NAMALWA (cell line): ENCODE data around the gene HIVEP1.

ENCODE experiments used
- DNase-seq: peaks from one replicate; pipeline ENCODE4 v3.0.0-alpha.2; 2015; ENCODE audit warnings: low spot score

Gene HIVEP1

GRCh38 chr6:12020187-12020791 is 8.2 kb downstream of the HIVEP1 start:
- no peak for DNase-seq

- no peak for DNase-seq
These were observed 10.4 kb downstream of the HIVEP1 start for GRCh38 chr6:12022481-12022880.

GRCh38 chr6:12022953-12023388 is 10.9 kb downstream of the HIVEP1 start:
- DNase-seq = no peak

GRCh38 chr6:12024216-12024615 is 12.1 kb downstream of the HIVEP1 start:
- DNase-seq = no peak

GRCh38 chr6:12024699-12025434 is 12.8 kb downstream of the HIVEP1 start:
- DNase-seq = no peak

- DNase-seq = no peak
These were observed 14.0 kb downstream of the HIVEP1 start for GRCh38 chr6:12026120-12026519.

- no peak for DNase-seq
These were observed 14.7 kb downstream of the HIVEP1 start for GRCh38 chr6:12026833-12027232.

- no peak for DNase-seq
These were observed 16.1 kb downstream of the HIVEP1 start for GRCh38 chr6:12028213-12028612.

GRCh38 chr6:12029979-12030737 is 18.0 kb downstream of the HIVEP1 start:
- no peak for DNase-seq

GRCh38 chr6:12030993-12031550 is 19.0 kb downstream of the HIVEP1 start:
- DNase-seq = no peak

- DNase-seq = no peak
These were observed 20.9 kb downstream of the HIVEP1 start for GRCh38 chr6:12032783-12033573.

- DNase-seq = no peak
These were observed 21.7 kb downstream of the HIVEP1 start for GRCh38 chr6:12033770-12034169.

GRCh38 chr6:12034349-12034748 is 22.2 kb downstream of the HIVEP1 start:
- DNase-seq = no peak

GRCh38 chr6:12034837-12035236 is 22.7 kb downstream of the HIVEP1 start:
- DNase-seq = no peak

- no peak for DNase-seq
These were observed 24.7 kb downstream of the HIVEP1 start for GRCh38 chr6:12036766-12037165.

GRCh38 chr6:12037798-12038197 is 25.7 kb downstream of the HIVEP1 start:
- no peak for DNase-seq

GRCh38 chr6:12039540-12040459 is 27.7 kb downstream of the HIVEP1 start:
- DNase-seq = no peak

GRCh38 chr6:12047304-12047703 is 35.2 kb downstream of the HIVEP1 start:
- no peak for DNase-seq

GRCh38 chr6:12047792-12048432 is 35.8 kb downstream of the HIVEP1 start:
- DNase-seq = no peak

- DNase-seq = no peak
These were observed 36.5 kb downstream of the HIVEP1 start for GRCh38 chr6:12048609-12049008.
